HG03571 (cell line): Measurements from ENCODE around the gene KLHL3.

Experiments
- ATAC-seq: cut with Tn5 transposase; IDR thresholded peaks from one replicate; pipeline ENCODE4 v1.9.1; 2021; ENCODE audit not compliant: unreplicated experiment

KLHL3 gene

GRCh38 chr5:137743031-137743640 lies 7.2 kb upstream of the KLHL3 start:
- ATAC-seq = peak; percentile 51

GRCh38 chr5:137741718-137742117 lies 5.8 kb upstream of the KLHL3 start:
- ATAC-seq = no peak

- ATAC-seq = no peak
These were observed 3.8 kb upstream of the KLHL3 start for GRCh38 chr5:137739737-137740136.

- ATAC-seq = no peak
These were observed 3.1 kb upstream of the KLHL3 start for GRCh38 chr5:137738947-137739346.

- no peak for ATAC-seq
These were observed 1.7 kb upstream of the KLHL3 start for GRCh38 chr5:137737349-137738131.

GRCh38 chr5:137736496-137736895 lies 607 bp upstream of the KLHL3 start:
- ATAC-seq = no peak

- ATAC-seq = peak; percentile 24
These were observed 831 bp downstream of the KLHL3 start for GRCh38 chr5:137734962-137735554.

GRCh38 chr5:137734331-137734730 lies 1.6 kb downstream of the KLHL3 start:
- ATAC-seq = no peak

GRCh38 chr5:137733922-137734321 lies 2.0 kb downstream of the KLHL3 start:
- ATAC-seq = no peak

- ATAC-seq = no peak
These were observed 2.9 kb downstream of the KLHL3 start for GRCh38 chr5:137733006-137733405.

- no peak for ATAC-seq
These were observed 4.7 kb downstream of the KLHL3 start for GRCh38 chr5:137731176-137731575.

- no peak for ATAC-seq
These were observed 5.6 kb downstream of the KLHL3 start for GRCh38 chr5:137730336-137730735.

- no peak for ATAC-seq
These were observed 7.8 kb downstream of the KLHL3 start for GRCh38 chr5:137728048-137728447.

GRCh38 chr5:137727623-137728022 lies 8.3 kb downstream of the KLHL3 start:
- ATAC-seq = no peak

GRCh38 chr5:137724251-137724650 lies 11.6 kb downstream of the KLHL3 start:
- ATAC-seq = no peak

GRCh38 chr5:137718611-137719010 lies 17.3 kb downstream of the KLHL3 start:
- ATAC-seq = no peak

- no peak for ATAC-seq
These were observed 19.6 kb downstream of the KLHL3 start for GRCh38 chr5:137716337-137716736.

- no peak for ATAC-seq
These were observed 20.4 kb downstream of the KLHL3 start for GRCh38 chr5:137715456-137715855.

- no peak for ATAC-seq
These were observed 20.9 kb downstream of the KLHL3 start for GRCh38 chr5:137714946-137715345.

GRCh38 chr5:137714494-137714893 lies 21.4 kb downstream of the KLHL3 start:
- ATAC-seq = no peak

- no peak for ATAC-seq
These were observed 23.7 kb downstream of the KLHL3 start for GRCh38 chr5:137712139-137712667.

- ATAC-seq = no peak
These were observed 25.8 kb downstream of the KLHL3 start for GRCh38 chr5:137710086-137710485.
